Liver (tissue), 3 donors: ENCODE results near the gene MNAT1.

Source experiments
- CTCF ChIP-seq: fragments of 150-350 bp; IDR thresholded peaks from 2 replicates; pipeline ENCODE4 v1.5.1; 2017; ENCODE audit warnings: improper control_type of control experiment, low read depth, low read length; ENCODE audit not compliant: missing input control
- RXRA ChIP-seq, 2 donors: IDR thresholded peaks; 2 replicates each; pipeline ENCODE4 v1.6.1; 2017 to 2018; ENCODE audit warnings: antibody characterized with exemption in 2 of 2, mild to moderate bottlenecking in 1 of 2
- TAF1 ChIP-seq: conservative IDR thresholded peaks from 2 replicates; pipeline ENCODE4 v1.6.1; 2016; ENCODE audit warnings: antibody characterized with exemption, mild to moderate bottlenecking
- donor health status: healthy.
- donor health status: healthy.

GRCh38 chr14:60707858-60708257 is 26.7 kb upstream of the MNAT1 start:
- no peak for TF ChIP-seq CTCF
- no peak for TF ChIP-seq TAF1
- no peak for TF ChIP-seq RXRA (IDR thresholded peaks at IDR 0.05)
